Muscle of back (tissue), 11 donors: ENCODE measurements around the gene TINCR. TPM values are rescaled to one million over a fixed set of nuclear protein-coding genes. Genes with fewer than 3 reads are reported as not detected.

ENCODE experiments used
- DNase-seq, 3 donors: peaks; one replicate each; pipeline versions ENCODE4 v3.0.0 to v3.0.0-alpha.2; 2013
- polyA plus RNA-seq, 10 donors: library from polyadenylated mRNA; unstranded; fragments of 120-200 nt; gene quantifications; one replicate each; pipeline ENCODE4 v1.2.1, GENCODE V29; 2013; ENCODE audit not compliant: insufficient read length in 10 of 10

Gene TINCR
- polyA plus RNA-seq, 10 donors: 0.15 to 4.2 (median 0.44) TPM

DNA sequence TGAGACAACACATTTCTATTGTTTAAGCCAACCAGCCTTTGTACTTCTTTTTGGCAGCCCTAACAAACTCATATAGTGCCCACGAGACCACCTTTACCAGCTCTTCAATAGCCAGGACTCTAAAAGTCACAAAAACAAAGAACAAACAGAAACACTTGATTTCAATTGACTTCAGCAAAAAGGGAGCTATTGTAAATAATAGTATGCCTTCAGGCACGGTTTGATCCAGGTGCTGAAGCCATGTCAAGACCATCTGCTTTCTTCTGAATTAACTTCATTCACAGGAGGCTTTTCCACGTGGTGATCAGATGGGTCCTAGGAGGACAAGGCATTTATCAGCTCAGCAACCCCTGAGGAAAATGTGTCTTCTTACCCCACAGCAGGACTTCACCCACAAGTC, 53.8 kb downstream of the TINCR start:
- DNase-seq: no peak

DNA sequence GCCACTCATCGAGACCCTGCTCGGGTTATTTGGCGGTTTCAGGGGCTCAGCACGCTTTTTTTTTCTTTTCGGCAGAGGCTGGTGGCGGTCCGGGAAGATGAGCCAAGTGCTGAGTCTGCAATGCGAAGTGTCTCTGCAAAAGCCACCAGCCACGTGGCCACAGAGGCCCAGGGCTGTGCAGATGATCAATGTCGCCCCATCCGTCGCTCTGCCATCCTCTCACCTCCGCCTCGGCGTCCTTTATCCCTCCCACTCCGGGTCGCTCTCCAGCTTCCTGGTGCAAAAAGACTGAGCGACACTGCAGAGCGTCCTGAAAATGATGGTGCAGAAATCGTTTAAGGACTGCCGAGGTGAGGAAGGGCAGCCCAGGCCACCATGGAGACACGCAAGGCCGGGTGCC, 55.0 kb downstream of the TINCR start:
- no peak for DNase-seq

Other genes starting within 250 kb of the TINCR start
- gene PTPRS, start 227.1 kb downstream of the TINCR start, polyA plus RNA-seq: 10 to 100 TPM; 29.5 to 51.1 (median 37.1) TPM
- not detected for gene ZNRF4, start 112.5 kb downstream of the TINCR start, polyA plus RNA-seq
- 10 to 100 TPM; 28.3 to 61.1 (median 42.6) TPM for gene SAFB2, start 54.8 kb upstream of the TINCR start, polyA plus RNA-seq
- 100 to 1,000 TPM in 3 of 10 donors, 10 to 100 TPM in 7; 73.7 to 106 (median 90.6) TPM for gene SAFB, start 55.1 kb upstream of the TINCR start, polyA plus RNA-seq
- 100 to 1,000 TPM in 2 of 10 donors, 10 to 100 TPM in 8; 63.9 to 112 (median 74.4) TPM for gene MICOS13, start 112.6 kb upstream of the TINCR start, polyA plus RNA-seq
- 1 to 10 TPM; 2.8 to 6.7 (median 5.1) TPM for gene HSD11B1L, start 113.1 kb upstream of the TINCR start, polyA plus RNA-seq
- 1,000 to 10,000 TPM in 9 of 10 donors, 100 to 1,000 TPM in 1; 814 to 1,432 (median 1,156) TPM for gene RPL36, start 122.3 kb upstream of the TINCR start, polyA plus RNA-seq
- gene LONP1, start 152.2 kb upstream of the TINCR start, polyA plus RNA-seq: 10 to 100 TPM; 41.6 to 58.6 (median 46.8) TPM
- not detected for gene CATSPERD, start 152.7 kb upstream of the TINCR start, polyA plus RNA-seq
- gene PRR22, start 216.8 kb upstream of the TINCR start, polyA plus RNA-seq: 1 to 10 TPM in 9 of 10 donors, under 1 TPM in 1; 0.97 to 2.1 (median 1.5) TPM
- 10 to 100 TPM; 14.3 to 19.6 (median 17.1) TPM for gene DUS3L, start 223.2 kb upstream of the TINCR start, polyA plus RNA-seq
- gene NRTN, start 237.1 kb upstream of the TINCR start, polyA plus RNA-seq: 1 to 10 TPM in 2 of 10 donors, under 1 TPM in 8; 0.18 to 2.0 (median 0.33) TPM